AG10803 (cell line): Measurements from ENCODE around the gene TMEM217.

Experiments used
- DNase-seq: peaks from one replicate; pipeline ENCODE4 v3.0.0; 2010; ENCODE audit warnings: low read depth
- H3K4me3 ChIP-seq: 2 replicates; pipeline ENCODE4 v1.5.1; 2011; ENCODE audit warnings: mild to moderate bottlenecking, low read length, control low read depth
- CTCF ChIP-seq: conservative IDR thresholded peaks from 2 replicates; pipeline ENCODE4 v1.5.1; 2011; ENCODE audit warnings: mild to moderate bottlenecking, low read length, control low read depth, inconsistent platforms

The TMEM217 gene

GRCh38 chr6:37279366-37280134 lies 21.6 kb upstream of the TMEM217 start:
- H3K4me3 ChIP-seq: no peak overlapping the region
- DNase-seq: peak; percentile 87
- no peak for TF ChIP-seq CTCF

GRCh38 chr6:37277001-37277409 lies 19.1 kb upstream of the TMEM217 start:
- no peak for DNase-seq
- H3K4me3 ChIP-seq: no peak overlapping the region
- TF ChIP-seq CTCF: no peak

- TF ChIP-seq CTCF: no peak
- no peak for DNase-seq
- no peak overlapping the region for H3K4me3 ChIP-seq
Measured at GRCh38 chr6:37275350-37275749, 17.4 kb upstream of the TMEM217 start.

- no peak overlapping the region for H3K4me3 ChIP-seq
- DNase-seq: no peak
- no peak for TF ChIP-seq CTCF
Measured at GRCh38 chr6:37273690-37274089, 15.7 kb upstream of the TMEM217 start.

- TF ChIP-seq CTCF: no peak
- H3K4me3 ChIP-seq: no peak overlapping the region
- DNase-seq: no peak
Measured at GRCh38 chr6:37272834-37273566, 15.1 kb upstream of the TMEM217 start.

- no peak for DNase-seq
- no peak for TF ChIP-seq CTCF
- H3K4me3 ChIP-seq: no peak overlapping the region
Measured at GRCh38 chr6:37269105-37269504, 11.2 kb upstream of the TMEM217 start.

GRCh38 chr6:37265860-37266259 lies 7.9 kb upstream of the TMEM217 start:
- DNase-seq: no peak
- TF ChIP-seq CTCF: no peak
- no peak overlapping the region for H3K4me3 ChIP-seq
